ENCODE data around the gene C11orf21.

GRCh38 chr11:2302896-2303626 is 1.3 kb upstream of the C11orf21 start:
- TF ChIP-seq MTA3 (IDR thresholded peaks at IDR 0.05; ENCODE audit: borderline replicate concordance) (no peak), GATAD2B (IDR thresholded peaks at IDR 0.05; ENCODE audit: borderline replicate concordance) (no peak), TAF1 (IDR thresholded peaks at IDR 0.05; ENCODE audit: control insufficient read depth, extremely low read depth, insufficient read depth, low read length, severe bottlenecking) (no peak), TSHZ1 (CRISPR knock-in tag; IDR thresholded peaks at IDR 0.05) (no peak), FOXA3 (CRISPR knock-in tag; conservative IDR thresholded peaks at IDR 0.05 in 1 of 2, IDR thresholded peaks at IDR 0.05 in 1 of 2) (no peak)

Measured in K562 (cell line).